B cell (primary cell): ENCODE data around the gene FAM234A.

ENCODE experiments used
- CTCF ChIP-seq: fragments of 200-600 bp; IDR thresholded peaks from one replicate; pipeline ENCODE4 v1.8.0; 2022; ENCODE audit warnings: antibody characterized with exemption, mild to moderate bottlenecking
- EZH2 ChIP-seq: IDR thresholded peaks from 2 replicates; pipeline ENCODE4 v1.6.1; 2012; ENCODE audit warnings: borderline replicate concordance, low read depth, mild to moderate bottlenecking, moderate library complexity, low read length; ENCODE audit not compliant: insufficient read depth, poor library complexity, severe bottlenecking

- TF ChIP-seq CTCF, result no peak
- TF ChIP-seq EZH2, result no peak
Observed at GRCh38 chr16:259814-260253, 25.2 kb downstream of the FAM234A start.
